Measurements from ENCODE around the gene DENND2C. TPM values are rescaled to one million over a fixed set of nuclear protein-coding genes. Genes with fewer than 3 reads are reported as not detected.

Gene DENND2C
- total and polyA plus RNA-seq, 4 donors, result 1.3 to 5.6 (median 3.4) TPM

GRCh38 chr1:114545315-114545714 lies 124.5 kb downstream of the DENND2C start:
- Histone ChIP-seq H3K4me3 (ENCODE audit: low read depth in 1 of 3, low read length in 3 of 3) (no peak overlapping the region), H3K27ac (ENCODE audit: low read depth in 1 of 2, low read length in 2 of 2) (no peak overlapping the region), H3K36me3 (ENCODE audit: control insufficient read depth in 4 of 4, insufficient read depth in 3 of 4, low read depth in 1 of 4, low read length in 3 of 4) (no peaks in the 10 kb centered on the region), H3K27me3 (ENCODE audit: control insufficient read depth in 4 of 4, insufficient read depth in 4 of 4, low read length in 3 of 4) (no peaks in the 10 kb centered on the region), H3K4me1 (ENCODE audit: control insufficient read depth in 4 of 4, insufficient read depth in 4 of 4, low read length in 3 of 4) (no peaks in the 10 kb centered on the region), H3K9ac (ENCODE audit: low read depth in 1 of 2, low read length in 2 of 2) (no peak overlapping the region), H3K9me3 (ENCODE audit: control insufficient read depth in 4 of 4, low read length in 3 of 4) (no peaks in the 10 kb centered on the region)
- TF ChIP-seq, protein P1, sequence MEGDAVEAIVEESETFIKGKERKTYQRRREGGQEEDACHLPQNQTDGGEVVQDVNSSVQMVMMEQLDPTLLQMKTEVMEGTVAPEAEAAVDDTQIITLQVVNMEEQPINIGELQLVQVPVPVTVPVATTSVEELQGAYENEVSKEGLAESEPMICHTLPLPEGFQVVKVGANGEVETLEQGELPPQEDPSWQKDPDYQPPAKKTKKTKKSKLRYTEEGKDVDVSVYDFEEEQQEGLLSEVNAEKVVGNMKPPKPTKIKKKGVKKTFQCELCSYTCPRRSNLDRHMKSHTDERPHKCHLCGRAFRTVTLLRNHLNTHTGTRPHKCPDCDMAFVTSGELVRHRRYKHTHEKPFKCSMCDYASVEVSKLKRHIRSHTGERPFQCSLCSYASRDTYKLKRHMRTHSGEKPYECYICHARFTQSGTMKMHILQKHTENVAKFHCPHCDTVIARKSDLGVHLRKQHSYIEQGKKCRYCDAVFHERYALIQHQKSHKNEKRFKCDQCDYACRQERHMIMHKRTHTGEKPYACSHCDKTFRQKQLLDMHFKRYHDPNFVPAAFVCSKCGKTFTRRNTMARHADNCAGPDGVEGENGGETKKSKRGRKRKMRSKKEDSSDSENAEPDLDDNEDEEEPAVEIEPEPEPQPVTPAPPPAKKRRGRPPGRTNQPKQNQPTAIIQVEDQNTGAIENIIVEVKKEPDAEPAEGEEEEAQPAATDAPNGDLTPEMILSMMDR (IDR thresholded peaks at IDR 0.05; ENCODE audit: low read depth, low read length, missing input control), result no peak
- TF ChIP-seq, protein P2, sequence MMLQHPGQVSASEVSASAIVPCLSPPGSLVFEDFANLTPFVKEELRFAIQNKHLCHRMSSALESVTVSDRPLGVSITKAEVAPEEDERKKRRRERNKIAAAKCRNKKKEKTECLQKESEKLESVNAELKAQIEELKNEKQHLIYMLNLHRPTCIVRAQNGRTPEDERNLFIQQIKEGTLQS (IDR thresholded peaks at IDR 0.05), result no peak
- TF ChIP-seq NR2F2 (IDR thresholded peaks at IDR 0.05), result no peak
- TF ChIP-seq JUND (IDR thresholded peaks at IDR 0.05), result no peak
- no peak for TF ChIP-seq RAD21 (IDR thresholded peaks at IDR 0.05)
- no peak for TF ChIP-seq YY1 (IDR thresholded peaks at IDR 0.05)
- no peak for TF ChIP-seq ZBTB33 (IDR thresholded peaks at IDR 0.05)
- TF ChIP-seq TAF1 (conservative IDR thresholded peaks at IDR 0.05), result no peak
- no peak for TF ChIP-seq RXRA (IDR thresholded peaks at IDR 0.05)
- TF ChIP-seq EGR1 (IDR thresholded peaks at IDR 0.05; ENCODE audit: low read depth in 2 of 2), result no peak
- TF ChIP-seq, protein P3, sequence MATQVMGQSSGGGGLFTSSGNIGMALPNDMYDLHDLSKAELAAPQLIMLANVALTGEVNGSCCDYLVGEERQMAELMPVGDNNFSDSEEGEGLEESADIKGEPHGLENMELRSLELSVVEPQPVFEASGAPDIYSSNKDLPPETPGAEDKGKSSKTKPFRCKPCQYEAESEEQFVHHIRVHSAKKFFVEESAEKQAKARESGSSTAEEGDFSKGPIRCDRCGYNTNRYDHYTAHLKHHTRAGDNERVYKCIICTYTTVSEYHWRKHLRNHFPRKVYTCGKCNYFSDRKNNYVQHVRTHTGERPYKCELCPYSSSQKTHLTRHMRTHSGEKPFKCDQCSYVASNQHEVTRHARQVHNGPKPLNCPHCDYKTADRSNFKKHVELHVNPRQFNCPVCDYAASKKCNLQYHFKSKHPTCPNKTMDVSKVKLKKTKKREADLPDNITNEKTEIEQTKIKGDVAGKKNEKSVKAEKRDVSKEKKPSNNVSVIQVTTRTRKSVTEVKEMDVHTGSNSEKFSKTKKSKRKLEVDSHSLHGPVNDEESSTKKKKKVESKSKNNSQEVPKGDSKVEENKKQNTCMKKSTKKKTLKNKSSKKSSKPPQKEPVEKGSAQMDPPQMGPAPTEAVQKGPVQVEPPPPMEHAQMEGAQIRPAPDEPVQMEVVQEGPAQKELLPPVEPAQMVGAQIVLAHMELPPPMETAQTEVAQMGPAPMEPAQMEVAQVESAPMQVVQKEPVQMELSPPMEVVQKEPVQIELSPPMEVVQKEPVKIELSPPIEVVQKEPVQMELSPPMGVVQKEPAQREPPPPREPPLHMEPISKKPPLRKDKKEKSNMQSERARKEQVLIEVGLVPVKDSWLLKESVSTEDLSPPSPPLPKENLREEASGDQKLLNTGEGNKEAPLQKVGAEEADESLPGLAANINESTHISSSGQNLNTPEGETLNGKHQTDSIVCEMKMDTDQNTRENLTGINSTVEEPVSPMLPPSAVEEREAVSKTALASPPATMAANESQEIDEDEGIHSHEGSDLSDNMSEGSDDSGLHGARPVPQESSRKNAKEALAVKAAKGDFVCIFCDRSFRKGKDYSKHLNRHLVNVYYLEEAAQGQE (IDR thresholded peaks at IDR 0.05), result no peak
- TF ChIP-seq FOXA1 (IDR thresholded peaks at IDR 0.05), result no peak
- TF ChIP-seq SP1 (IDR thresholded peaks at IDR 0.05), result no peak
- 75% methylated on average over 1 of the region's 1 CpG for WGBS
- no peak for DNase-seq (ENCODE audit: low spot score)

DNA sequence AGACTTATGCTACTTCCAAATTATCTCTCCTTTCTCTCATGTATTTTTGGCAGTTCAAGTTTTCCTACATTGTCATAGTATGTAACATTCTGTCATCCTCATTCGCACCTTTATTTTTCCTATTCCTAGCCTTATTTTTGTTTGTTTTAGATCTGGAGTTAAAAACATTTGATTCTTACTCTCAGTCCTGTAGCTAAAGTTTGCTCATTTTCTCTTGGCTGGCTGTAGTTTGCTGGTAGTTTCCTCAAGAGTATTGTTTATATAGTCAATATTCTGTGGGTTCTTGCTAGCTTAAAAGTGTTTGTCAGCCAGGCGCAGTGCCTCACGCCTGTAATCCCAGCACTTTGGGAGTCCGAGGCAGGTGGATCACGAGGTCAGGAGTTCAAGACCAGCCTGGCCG lies 129.0 kb downstream of the DENND2C start:
- TF ChIP-seq, protein P1 (IDR thresholded peaks at IDR 0.05; ENCODE audit: low read depth, low read length, missing input control), result no peak
- TF ChIP-seq JUND (IDR thresholded peaks at IDR 0.05), result no peak
- TF ChIP-seq FOXA2 (IDR thresholded peaks at IDR 0.05), result no peak
- TF ChIP-seq GABPA (IDR thresholded peaks at IDR 0.05 in 1 of 2, conservative IDR thresholded peaks at IDR 0.05 in 1 of 2), result no peak
- no peak for TF ChIP-seq ZBTB33 (IDR thresholded peaks at IDR 0.05)
- no peak for TF ChIP-seq YY1 (IDR thresholded peaks at IDR 0.05)
- TF ChIP-seq, protein P2 (IDR thresholded peaks at IDR 0.05), result no peak
- TF ChIP-seq, protein P3 (IDR thresholded peaks at IDR 0.05), result no peak
- TF ChIP-seq SP1 (IDR thresholded peaks at IDR 0.05), result no peak
- 34% methylated on average over 6 of the region's 6 CpGs for WGBS
- H3K36me3 ChIP-seq (ENCODE audit: control insufficient read depth in 4 of 4, insufficient read depth in 3 of 4, low read depth in 1 of 4, low read length in 3 of 4), result no peaks in the 10 kb centered on the region
- no peak overlapping the region for H3K9ac ChIP-seq (ENCODE audit: low read depth in 1 of 2, low read length in 2 of 2)
- no peak for DNase-seq (ENCODE audit: low spot score)
- no peaks in the 10 kb centered on the region for H3K27me3 ChIP-seq (ENCODE audit: control insufficient read depth in 4 of 4, insufficient read depth in 4 of 4, low read length in 3 of 4)
- no peak overlapping the region for H3K27ac ChIP-seq (ENCODE audit: low read depth in 1 of 2, low read length in 2 of 2)
- no peaks in the 10 kb centered on the region for H3K4me1 ChIP-seq (ENCODE audit: control insufficient read depth in 4 of 4, insufficient read depth in 4 of 4, low read length in 3 of 4)
- H3K9me3 ChIP-seq (ENCODE audit: control insufficient read depth in 4 of 4, low read length in 3 of 4), result no peaks in the 10 kb centered on the region
- H3K4me3 ChIP-seq (ENCODE audit: low read depth in 1 of 3, low read length in 3 of 3), result no peak overlapping the region

All from liver (tissue), 9 donors.